DMS153 treated with DMSO at 0.1 percent for 48 hours (cell line): ENCODE data around the gene TAL1.
A peak's percentile ranks its signal among the peaks of the same experiment; 100 is the strongest.
"Not testable (repeated sequence)": the region's sequence is repeated elsewhere in the genome, so short reads cannot be mapped to it uniquely, and the experiment has no call there.

Experiments used
- DNase-seq: peaks from one replicate; lab custom pipeline; 2025; ENCODE audit not compliant: unreplicated experiment; lab: John Stamatoyannopoulos, UW

Gene TAL1

DNA sequence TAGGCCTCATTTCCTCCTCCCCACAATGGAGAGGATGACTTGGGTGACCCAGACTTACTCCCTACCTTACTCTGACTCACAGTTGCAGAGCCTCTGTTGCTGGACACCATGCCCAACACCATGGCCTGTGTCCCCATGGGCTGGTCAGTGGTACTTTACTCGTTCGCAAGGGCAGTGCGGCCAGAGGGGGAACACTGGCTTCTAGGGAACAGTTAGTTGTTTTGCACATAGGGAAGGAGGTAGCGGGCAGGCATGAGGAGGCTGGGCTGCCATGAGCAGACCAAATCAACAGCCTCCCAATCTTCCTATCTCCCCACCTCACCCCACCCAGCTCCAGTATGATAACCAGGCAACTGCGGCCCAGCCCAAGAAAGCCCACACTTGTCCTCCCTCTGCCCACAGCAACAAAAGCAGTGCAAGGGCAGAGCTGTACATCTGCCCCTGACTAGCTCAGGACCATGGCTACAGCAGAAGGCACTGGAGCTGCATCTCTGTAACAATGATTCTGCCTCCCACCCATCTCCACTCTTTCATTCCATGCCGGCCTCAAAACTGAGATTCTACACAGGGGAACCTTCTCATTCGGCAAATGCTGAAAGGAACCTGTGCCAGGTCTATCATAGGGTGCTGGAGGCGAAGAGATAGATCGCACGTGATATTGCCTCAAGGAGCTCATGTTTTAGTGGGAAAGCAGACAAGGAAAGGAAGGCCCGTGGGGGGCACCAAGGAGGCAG lies 18.6 kb downstream of the TAL1 start:
- DNase-seq = no peak

DNA sequence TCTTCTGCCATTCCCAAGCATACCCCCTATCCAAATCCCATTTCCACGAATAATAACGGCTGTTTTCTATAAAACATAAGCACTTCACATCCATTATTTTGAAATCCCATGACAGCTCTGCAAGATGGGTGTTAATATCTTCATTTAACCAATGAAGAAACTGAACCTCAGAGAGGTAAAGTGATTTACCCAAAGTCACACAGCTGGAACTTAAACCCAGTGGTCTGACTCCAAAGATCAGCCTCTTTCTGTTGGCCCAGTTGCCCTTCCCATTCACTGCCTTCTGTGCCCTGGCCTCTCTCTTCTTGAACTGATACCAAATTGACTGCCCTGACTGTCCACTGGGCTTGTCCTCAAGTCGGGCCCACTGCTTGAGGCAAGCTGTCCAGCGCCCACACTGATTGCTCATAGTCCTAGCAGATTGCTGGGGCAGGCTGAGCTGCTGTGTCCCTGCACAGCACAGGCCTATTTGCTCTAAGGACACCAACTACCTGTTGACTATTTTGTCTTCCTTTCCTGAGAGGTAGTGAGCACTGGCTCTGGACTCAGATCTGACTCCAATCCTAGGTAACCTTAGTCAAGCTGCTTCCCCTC lies 19.3 kb downstream of the TAL1 start:
- DNase-seq = no peak

DNA sequence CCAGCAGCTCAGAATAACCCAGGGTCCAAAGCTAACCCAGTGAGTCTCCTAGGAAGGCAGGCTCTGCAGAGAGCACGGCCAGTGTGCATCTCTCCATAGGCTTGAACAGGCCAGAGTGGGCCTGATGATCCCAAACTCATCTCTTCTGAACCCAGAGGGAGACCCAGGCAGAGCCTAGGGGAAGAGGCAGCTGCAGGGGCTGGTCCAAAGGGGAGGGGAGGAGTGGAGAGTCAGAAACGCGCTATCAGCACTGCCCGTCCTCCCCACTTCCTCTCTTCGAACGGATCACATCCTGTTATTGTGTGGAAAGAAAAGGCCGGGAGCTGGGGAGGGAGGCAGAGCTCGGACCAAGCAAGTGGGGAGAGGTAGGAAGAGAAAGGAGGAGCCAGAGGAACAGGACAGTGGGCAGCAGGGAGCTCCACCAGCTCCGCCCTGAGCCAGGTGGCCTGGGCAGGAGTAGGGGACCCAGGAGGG lies 20.2 kb downstream of the TAL1 start:
- DNase-seq = no peak

DNA sequence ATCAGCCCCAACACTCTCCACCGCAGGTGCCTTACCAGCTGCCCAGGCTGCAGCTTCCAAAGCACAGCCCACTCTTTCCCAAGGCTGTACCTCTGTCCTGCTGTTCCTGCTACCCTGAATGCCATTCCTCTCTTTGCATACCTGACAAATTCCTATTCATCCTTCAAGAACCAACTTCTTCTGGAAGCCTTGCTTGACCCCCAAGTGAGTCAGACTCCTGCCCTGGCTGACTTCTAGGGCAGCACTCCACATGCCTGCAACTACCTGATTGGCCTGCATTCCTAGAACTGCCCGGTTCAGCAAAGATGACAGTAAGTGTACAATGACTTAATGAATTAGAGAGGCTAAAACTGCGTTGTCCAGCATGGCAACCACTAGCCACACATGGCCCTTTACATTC lies 21.4 kb downstream of the TAL1 start:
- no peak for DNase-seq

DNA sequence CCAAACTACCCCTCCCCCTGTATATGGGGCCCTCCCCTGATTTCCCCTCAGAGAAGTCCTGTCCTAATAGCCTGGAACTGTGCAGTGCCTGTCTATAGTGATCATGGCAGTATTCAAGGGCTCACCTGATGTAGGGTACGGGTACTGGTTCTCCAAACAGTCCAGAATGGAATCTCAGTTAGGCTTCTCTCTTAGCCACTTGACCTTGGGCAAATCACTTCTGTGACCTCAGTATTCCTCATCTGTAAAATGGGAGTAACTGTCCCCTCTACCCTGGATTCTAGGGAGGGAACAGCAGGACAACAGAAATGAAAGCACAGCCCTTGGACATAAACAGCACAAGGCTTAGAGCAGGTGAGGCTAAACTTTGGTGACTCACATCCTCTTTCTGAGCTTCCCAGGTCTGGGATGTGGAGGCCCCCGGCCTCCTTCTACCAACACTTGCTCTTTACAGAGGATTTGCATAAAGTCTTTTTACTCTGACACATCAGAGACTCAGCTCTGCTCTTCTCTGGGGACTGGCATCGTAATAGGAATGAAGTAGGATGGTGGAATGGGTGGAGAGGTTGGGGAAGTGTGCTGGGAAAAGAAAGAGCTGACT lies 22.2 kb downstream of the TAL1 start:
- DNase-seq = no peak

DNA sequence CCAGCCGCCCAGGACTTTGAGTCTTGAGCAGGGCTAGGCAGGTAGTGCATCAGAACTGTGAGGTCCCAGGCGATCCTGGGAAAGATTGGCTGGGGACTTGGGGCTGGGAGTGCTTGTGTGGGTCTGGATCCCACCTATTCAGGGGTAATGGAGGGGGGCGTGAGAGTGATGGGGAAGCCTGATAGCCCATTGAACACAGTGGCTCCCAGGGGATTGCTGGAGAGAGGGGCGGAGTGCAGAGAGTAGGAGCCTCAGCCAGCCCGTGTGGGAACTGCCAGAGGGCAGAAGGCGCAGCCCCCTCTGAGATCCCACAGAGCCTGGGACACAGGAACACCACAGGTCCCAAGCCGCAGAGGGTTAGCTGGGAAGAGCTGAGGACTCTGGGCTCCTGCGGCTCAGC lies 22.9 kb downstream of the TAL1 start:
- DNase-seq = no peak

DNA sequence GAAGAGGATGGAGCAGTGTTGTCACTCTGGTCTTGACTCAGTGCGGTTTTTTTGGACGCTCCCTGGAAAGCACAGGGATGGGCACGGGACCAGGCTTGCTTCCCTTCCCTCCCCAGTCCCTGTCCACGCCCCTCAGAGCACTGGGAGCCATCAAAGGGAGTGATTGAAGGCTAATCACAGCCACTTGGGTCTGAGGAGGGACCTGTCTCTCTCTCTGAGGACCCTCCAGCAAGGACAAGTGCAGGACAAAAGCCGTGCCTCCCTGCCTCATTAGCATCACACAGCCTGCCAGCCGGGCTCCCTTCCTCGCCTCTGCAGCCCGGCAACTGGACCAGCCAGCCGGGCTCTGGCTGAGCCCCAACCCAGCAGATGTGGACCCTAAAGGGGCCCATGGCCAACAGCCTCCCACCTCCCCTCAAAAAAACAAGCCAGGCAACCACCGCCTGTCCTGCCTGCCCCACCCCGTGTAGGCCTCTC lies 23.6 kb downstream of the TAL1 start:
- DNase-seq = no peak

DNA sequence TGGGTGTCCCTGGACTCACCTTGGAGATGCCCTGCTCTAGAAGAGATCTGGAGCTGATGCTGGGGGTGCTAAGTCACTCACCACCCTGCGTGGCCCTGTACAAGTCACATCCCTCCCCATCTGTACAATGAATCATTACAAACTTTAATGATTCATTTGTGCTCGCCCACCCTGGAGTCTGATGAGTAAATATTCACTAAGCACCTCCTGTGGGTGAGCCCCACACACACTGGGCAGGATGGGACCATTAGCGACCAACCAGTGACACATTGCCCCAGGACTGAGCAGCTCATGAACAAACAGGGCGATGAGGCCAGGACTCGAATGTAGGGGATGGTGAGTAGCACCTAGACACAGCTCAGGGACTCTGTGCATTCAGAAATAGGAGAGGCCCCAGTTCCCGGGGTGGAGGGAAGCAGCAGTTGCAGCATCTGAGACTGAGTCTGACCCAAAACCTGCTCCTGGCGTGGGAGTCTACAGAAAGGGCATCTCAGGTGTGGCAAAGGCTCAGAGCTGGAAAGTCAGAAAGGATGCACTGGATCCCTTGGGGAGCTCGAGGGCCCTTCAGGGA lies 24.1 kb downstream of the TAL1 start:
- DNase-seq = no peak

DNA sequence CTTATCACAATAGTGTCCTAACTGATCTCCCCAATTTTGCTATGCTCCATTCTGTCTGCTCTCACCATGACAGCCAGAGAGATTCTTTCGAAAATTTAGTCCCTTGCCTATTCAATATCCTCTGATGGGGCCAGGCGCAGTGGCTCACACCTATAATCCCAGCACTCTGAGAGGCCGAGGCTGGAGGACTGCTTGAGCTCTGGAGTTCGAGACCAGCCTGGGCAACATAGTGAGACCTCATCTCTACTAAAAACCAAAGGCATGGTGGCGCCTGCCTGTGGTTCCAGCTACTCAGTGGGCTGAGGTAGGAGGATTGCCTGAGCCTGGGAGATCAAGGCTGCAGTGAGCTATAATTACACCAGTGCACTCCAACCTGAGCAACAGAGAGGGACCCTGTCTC lies 26.1 kb downstream of the TAL1 start:
- no peak for DNase-seq

DNA sequence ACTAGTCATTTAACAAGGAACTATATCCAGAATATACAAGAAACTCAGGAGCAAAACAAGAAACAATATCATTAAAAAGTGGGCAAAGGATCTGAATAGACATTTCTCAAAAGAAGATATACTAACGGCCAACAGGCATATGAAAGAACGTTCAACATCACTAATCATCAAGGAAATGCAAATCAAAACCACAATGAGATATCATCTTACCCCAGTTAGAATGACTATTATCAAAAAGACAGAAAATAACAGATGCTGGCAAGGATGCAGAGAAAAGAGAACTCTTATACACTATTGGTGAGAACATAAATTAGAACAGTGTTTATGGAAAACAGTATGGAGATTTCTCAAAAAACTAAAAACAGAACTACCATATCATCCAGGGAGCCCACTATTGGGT lies 28.5 kb downstream of the TAL1 start:
- DNase-seq = not testable (repeated sequence)

DNA sequence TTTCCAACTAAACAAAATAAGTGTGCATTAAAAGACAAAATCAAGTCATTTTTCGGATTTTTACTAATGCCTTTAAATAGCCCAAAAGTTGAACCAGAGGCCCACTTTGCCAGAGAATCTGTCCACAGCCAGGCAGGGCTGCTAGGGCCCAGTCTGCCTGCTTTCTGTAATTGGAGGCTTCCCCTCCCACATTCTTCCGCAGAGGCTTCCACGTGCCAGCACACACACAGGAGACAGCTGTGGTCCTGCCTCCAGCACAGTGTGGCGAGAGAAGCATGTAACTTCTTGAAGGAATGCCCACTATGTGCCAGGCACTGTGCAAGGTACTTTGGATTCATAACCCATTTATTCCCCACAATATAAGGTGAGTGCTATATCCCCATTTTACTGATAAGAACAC lies 30.8 kb downstream of the TAL1 start:
- no peak for DNase-seq

DNA sequence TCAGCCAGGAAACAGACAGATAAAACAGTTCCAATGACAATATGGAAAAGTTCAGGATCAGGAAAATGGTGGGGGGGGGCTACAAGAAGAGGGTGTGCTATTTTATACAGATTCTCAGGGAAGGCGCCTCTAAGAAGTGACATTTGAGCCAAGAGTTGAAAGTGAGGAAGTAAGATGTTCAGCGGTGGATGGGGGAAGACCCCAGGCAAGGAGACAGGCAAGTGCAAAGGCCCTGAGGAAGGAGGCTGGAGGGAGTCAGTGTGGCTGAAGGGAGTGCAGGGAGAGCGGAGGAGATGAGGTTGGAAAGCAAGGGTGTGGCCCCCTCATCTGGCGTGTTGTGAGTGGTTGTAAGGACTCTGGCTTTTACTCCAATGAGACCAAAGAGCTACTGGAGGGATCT lies 33.8 kb downstream of the TAL1 start:
- DNase-seq = no peak

DNA sequence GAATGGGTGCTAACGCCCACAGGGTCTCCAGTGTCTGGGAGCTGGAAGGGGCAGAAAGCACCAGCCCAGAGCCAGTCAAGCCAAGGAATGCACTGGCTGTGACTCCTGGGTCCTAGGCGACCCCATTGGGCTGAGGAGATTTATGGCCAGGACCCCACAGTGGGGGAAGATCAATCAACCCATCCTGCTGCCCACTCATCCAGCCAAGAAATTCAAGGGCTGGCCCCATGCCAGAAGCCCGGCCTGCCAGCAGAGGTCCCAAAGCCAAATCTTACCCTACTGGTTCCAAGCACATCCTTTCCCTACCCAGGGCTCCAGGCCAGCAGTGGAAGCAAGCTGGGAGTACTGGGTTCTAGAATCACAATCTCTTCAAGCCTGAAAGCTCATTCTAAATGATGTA lies 35.4 kb downstream of the TAL1 start:
- DNase-seq = no peak

DNA sequence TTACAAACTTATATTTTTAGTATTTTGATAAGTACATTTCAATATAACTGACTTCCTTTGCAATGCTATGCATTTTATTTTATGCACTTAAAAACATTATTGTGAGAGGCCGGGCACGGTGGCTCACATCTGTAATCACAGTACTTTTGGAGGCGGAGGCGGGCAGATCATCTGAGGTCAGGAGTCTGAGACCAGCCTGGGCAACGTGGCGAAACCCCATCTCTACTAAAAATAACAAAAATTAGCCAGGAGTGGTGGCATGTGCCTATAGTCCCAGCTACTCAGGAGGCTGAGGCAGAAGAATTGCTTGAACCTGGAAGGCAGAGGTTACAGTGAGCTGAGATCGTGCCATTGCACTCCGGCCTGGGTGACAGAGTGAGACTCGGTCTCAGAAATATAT lies 36.0 kb downstream of the TAL1 start:
- not testable (repeated sequence) for DNase-seq

DNA sequence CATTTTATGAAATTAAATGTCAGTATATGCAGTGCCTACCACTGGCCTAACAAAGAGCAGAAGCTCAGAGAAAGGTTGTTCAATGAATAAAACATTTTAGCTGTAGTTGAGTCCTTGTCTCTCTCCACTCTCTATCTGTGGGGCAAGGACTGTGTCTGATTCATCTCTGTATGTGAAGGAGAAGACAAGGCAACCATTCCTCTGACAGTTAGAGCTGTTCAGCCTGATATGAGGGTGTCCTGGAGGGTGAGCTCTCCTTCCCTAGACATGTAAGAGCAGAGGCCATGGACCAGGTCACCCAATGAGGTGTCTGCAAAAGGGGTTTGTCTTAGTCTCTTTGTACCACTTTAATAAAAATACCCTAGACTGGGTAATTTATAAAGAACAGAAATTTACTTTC lies 37.7 kb downstream of the TAL1 start:
- DNase-seq = no peak

DNA sequence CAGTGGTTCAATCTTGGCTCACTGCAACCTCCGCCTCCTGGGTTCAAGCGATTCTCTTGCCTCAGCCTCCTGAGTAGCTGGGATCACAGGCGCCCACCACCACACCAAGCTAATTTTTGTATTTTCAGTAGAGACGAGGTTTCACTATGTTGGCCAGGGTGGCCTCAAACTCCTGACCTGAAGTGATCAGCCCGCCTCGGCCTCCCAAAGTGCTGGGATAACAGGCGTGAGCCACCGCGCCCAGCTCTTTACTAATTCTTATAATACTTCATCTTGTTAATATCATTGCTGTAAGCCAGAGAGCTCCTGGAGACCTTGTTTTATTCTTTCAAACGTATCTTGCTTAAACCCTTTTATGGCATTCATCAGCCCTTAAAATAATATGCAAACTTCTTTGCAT lies 38.5 kb downstream of the TAL1 start:
- not testable (repeated sequence) for DNase-seq

DNA sequence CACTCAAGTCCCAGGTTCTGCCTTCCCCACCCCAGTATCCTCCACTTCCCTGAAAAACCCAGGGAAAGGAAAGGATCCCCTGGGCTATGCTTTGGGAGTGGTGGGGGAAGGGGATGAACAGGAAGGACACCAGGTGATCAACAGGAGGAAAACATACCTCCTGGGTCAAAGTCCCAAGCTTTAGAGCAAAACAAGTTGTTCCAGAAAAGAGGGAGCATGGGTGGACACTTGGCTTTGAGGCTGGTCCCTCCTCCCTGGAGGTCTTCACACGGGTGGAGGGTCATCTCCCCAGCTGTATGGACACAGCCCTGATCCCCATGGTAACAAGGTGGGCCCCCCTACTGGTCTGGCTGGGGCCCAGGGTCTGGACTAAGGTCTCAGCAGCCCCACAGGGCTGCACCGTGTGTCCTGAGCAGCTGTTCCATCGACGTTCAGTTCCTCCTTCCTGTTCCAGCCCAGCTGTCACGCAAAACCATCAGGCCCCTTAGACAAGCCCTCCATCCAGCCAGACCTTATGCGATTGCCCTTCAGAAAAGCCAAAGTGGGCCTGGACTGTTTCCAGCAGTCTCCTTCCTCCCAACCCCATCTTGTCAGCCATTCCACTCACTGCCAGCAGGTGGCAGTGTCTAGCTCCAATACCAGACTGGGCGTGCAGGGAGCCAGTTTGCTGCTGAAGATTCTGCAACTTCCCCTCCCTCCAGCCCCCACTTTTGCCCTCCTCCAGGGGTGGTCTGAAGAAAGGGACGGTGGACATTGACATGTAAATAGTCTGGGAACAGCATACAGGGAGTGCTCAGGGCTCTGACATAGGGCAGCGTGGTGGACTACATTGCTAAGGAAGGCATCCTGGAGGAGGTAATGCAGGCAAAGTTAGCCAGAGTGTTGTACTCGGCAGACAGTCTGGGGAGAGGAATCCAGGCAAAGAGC lies 39.3 kb downstream of the TAL1 start:
- peak; percentile 77 for DNase-seq

DNA sequence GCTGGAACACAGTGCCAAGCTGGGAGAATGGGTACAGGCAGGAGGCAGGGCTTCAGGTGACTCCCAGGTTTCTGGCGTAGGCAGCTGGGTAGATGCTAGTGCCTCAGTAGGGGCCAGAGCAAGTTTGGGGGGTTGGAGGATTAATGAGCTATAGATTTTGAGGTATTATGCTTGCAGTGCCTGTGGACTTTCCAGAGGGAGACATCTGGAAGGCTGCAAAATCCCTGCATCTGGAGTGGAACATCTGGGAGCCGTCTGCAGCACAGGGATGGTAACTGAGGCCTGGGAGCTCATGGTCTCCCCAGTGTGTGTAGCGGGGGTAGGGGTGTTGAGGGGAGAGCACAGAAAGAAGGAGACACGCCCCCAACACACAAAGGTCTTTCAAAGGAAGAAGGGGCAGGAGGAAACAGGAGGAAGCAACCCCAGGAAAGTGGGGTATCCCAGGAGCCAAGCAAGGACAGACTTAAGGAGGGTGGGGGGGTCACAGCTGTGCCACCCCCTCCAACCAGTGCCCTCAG lies 40.0 kb downstream of the TAL1 start:
- DNase-seq = no peak

DNA sequence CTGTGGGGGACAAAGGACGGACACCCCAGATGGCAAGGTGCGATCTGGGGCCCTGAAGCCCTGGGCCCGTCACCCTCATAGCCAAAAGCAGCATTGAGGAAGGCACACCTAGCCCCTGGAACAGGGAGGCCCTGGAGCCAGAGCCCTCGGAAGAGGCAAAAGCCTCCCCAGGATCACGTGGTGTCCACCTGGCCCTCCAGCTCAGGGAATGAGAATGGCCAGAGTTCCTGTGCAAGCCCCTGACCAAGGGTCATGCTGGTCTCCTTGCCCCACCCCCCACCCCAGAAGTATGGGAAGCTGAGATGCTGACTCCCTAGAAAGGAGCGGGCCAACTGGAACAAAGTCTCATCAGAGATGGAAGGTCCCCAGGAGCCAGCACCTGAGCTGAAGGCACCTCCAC lies 41.2 kb downstream of the TAL1 start:
- no peak for DNase-seq

DNA sequence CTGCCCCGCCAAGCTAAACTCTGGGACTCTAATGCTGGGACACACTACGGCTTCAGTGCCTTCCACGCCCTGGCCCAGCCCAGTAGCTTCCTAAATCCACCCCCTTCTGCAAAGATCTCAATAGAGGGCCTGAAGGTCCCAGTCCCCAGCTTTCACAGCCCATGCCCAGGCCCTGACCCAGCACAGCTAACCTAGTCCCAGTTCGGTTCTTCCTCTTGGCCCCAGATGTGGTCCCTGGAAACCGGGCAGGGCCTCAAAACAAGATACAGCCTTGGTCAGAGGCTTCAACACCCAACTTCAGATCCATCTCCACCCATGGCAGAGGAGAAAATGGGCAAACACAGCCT lies 41.5 kb downstream of the TAL1 start:
- DNase-seq = no peak
